Measurements from ENCODE around the gene HSBP1. TPM values are rescaled to one million over a fixed set of nuclear protein-coding genes. Genes with fewer than 3 reads are reported as not detected.

The HSBP1 gene
- total and polyA plus RNA-seq, 9 of the 15 experiments (the other 6 are each of a cell fraction or from before 2014, with no cell fraction given), result 84.9 to 677 (median 204) TPM

DNA sequence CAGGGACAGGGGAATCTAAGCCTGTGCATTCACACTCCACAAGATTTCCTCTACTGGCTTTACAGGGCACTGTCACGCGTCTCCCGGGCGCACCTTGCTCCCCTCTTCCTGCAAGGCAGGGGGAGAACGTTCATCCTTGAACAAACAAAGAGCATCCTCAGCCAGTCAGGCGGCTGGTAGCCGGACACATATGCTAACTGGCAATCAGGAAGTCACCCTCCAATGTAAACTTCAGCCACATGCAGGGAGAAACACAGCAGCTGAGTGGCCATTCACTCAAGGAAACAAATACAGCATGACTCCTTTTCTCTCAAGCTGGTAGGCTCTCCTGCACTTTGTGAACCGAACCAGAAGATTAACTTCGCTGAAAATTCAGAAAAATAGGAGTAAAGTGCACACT is 10.8 kb upstream of the HSBP1 start:
- no TSS peak for BruUV-seq (replicated peaks)
- Histone ChIP-seq H3K36me3 (ENCODE audit: control insufficient read depth, insufficient read depth, low read length) (no peaks in the 10 kb centered on the region), H2AFZ (ENCODE audit: low read depth, low read length) (no peak overlapping the region), H3K79me2 (ENCODE audit: control insufficient read depth, insufficient read depth, low read length) (no peaks in the 10 kb centered on the region), H3K9ac (ENCODE audit: insufficient read depth in 1 of 2, low read depth in 2 of 2, low read length in 2 of 2) (no peak overlapping the region), H4K20me1 (replicated peaks; ENCODE audit: control insufficient read depth, insufficient read depth, low read length) (no peaks in the 10 kb centered on the region; the same call in 1 of the 2 replicates), H3K27ac (ENCODE audit: extremely low read depth, low read depth, low read length) (no peak overlapping the region), H3K9me3 (replicated peaks; ENCODE audit: control insufficient read depth, insufficient read depth, low read depth, low read length) (no peaks in the 10 kb centered on the region), H3K9me1 (ENCODE audit: control insufficient read depth, insufficient read depth, low read length) (no peaks in the 10 kb centered on the region), H3K27me3 (ENCODE audit: control insufficient read depth in 2 of 2, insufficient read depth in 2 of 2, low read length in 2 of 2) (peaks cover 49 to 53% of the 10 kb centered on the region in 2 experiments), H3K4me2 (ENCODE audit: insufficient read depth, low read length) (no peak overlapping the region), H3K4me3 (no peak overlapping the region), H3K4me1 (replicated peaks in 1 of 2; ENCODE audit: control insufficient read depth in 2 of 2, insufficient read depth in 2 of 2, low read length in 2 of 2) (no peaks in the 10 kb centered on the region)
- CTCF ChIA-PET (ENCODE audit: low intra/inter-chr PET ratio), result no interaction called here
- in situ Hi-C loops (cut with MboI) (no loop called here), intact Hi-C loops (cut with micrococcal nuclease) (no loop called here)
- WGBS (ENCODE audit: insufficient coverage, low coverage, missing lambda C conversion rate), result 0% methylated on average over 9 of the region's 9 CpGs
- POLR2A ChIA-PET, result interaction anchor here (0.7 kb wide), 1 partner anchor 15 kb away, joined by 4 read pairs; no protein-coding TSS in a partner anchor
- DNase-seq (ENCODE audit: extremely low read depth in 1 of 4, low spot score in 3 of 4) (no peak), ATAC-seq (no peak), FAIRE-seq (no peak)
- no peak for TF ChIP-seq ETV6 (IDR thresholded peaks at IDR 0.05; ENCODE audit: borderline replicate concordance in 1 of 2, low read depth in 2 of 2, low read length in 1 of 2)
- no peak for TF ChIP-seq ETV6 (CRISPR knock-in tag; IDR thresholded peaks at IDR 0.05; ENCODE audit: borderline replicate concordance)
- no peak for TF ChIP-seq HMG20B (CRISPR knock-in tag; IDR thresholded peaks at IDR 0.05)
- TF ChIP-seq, protein P1, sequence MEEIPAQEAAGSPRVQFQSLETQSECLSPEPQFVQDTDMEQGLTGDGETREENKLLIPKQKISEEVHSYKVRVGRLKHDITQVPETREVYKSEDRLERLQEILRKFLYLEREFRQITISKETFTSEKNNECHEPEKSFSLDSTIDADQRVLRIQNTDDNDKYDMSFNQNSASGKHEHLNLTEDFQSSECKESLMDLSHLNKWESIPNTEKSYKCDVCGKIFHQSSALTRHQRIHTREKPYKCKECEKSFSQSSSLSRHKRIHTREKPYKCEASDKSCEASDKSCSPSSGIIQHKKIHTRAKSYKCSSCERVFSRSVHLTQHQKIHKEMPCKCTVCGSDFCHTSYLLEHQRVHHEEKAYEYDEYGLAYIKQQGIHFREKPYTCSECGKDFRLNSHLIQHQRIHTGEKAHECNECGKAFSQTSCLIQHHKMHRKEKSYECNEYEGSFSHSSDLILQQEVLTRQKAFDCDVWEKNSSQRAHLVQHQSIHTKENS (CRISPR knock-in tag; IDR thresholded peaks at IDR 0.05), result no peak
- no peak for TF ChIP-seq ZNF507 (tag; conservative IDR thresholded peaks at IDR 0.05)
- TF ChIP-seq, protein P2, sequence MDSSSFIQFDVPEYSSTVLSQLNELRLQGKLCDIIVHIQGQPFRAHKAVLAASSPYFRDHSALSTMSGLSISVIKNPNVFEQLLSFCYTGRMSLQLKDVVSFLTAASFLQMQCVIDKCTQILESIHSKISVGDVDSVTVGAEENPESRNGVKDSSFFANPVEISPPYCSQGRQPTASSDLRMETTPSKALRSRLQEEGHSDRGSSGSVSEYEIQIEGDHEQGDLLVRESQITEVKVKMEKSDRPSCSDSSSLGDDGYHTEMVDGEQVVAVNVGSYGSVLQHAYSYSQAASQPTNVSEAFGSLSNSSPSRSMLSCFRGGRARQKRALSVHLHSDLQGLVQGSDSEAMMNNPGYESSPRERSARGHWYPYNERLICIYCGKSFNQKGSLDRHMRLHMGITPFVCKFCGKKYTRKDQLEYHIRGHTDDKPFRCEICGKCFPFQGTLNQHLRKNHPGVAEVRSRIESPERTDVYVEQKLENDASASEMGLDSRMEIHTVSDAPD (CRISPR knock-in tag; IDR thresholded peaks at IDR 0.05), result no peak
- TF ChIP-seq ZNF239 (CRISPR knock-in tag; IDR thresholded peaks at IDR 0.05), result no peak
- TF ChIP-seq ZNF696 (CRISPR knock-in tag; conservative IDR thresholded peaks at IDR 0.05), result no peak
- no peak for TF ChIP-seq SIRT6 (IDR thresholded peaks at IDR 0.05; ENCODE audit: low read depth, low read length)
- TF ChIP-seq BRF1 (IDR thresholded peaks at IDR 0.05; ENCODE audit: borderline replicate concordance, extremely low read depth, insufficient read length), result no peak
- TF ChIP-seq, protein P3, sequence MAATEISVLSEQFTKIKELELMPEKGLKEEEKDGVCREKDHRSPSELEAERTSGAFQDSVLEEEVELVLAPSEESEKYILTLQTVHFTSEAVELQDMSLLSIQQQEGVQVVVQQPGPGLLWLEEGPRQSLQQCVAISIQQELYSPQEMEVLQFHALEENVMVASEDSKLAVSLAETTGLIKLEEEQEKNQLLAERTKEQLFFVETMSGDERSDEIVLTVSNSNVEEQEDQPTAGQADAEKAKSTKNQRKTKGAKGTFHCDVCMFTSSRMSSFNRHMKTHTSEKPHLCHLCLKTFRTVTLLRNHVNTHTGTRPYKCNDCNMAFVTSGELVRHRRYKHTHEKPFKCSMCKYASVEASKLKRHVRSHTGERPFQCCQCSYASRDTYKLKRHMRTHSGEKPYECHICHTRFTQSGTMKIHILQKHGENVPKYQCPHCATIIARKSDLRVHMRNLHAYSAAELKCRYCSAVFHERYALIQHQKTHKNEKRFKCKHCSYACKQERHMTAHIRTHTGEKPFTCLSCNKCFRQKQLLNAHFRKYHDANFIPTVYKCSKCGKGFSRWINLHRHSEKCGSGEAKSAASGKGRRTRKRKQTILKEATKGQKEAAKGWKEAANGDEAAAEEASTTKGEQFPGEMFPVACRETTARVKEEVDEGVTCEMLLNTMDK (IDR thresholded peaks at IDR 0.05; ENCODE audit: borderline replicate concordance, insufficient read depth, low read depth, low read length, poor library complexity, severe bottlenecking), result no peak
- TF ChIP-seq HOXB6 (CRISPR knock-in tag; IDR thresholded peaks at IDR 0.05; ENCODE audit: borderline replicate concordance), result no peak
- no peak for TF ChIP-seq ZNF780A (CRISPR knock-in tag; IDR thresholded peaks at IDR 0.05)
- no peak for TF ChIP-seq ZNF174 (CRISPR knock-in tag; IDR thresholded peaks at IDR 0.05)
- TF ChIP-seq POLR2AphosphoS5 (IDR thresholded peaks at IDR 0.05; ENCODE audit: control insufficient read depth, insufficient read depth, low read depth, low read length), result no peak
- no peak for TF ChIP-seq ZNF232 (CRISPR knock-in tag; IDR thresholded peaks at IDR 0.05)
- TF ChIP-seq MXI1 (IDR thresholded peaks at IDR 0.05; ENCODE audit: low read depth, low read length), result no peak

Measured in K562 (cell line).